ELF-1 (cell line): ENCODE data around the gene CRTAC1.

Experiments
- DNase-seq: peaks from one replicate; pipeline ENCODE4 v3.0.0-alpha.2; 2016; ENCODE audit warnings: low read depth, low spot score

Gene CRTAC1

GRCh38 chr10:97898429-97898828 is 132.0 kb downstream of the CRTAC1 start:
- no peak for DNase-seq

- no peak for DNase-seq
Measured at GRCh38 chr10:97896756-97897358, 133.6 kb downstream of the CRTAC1 start.

- no peak for DNase-seq
Measured at GRCh38 chr10:97895915-97896314, 134.5 kb downstream of the CRTAC1 start.

GRCh38 chr10:97895084-97895483 is 135.3 kb downstream of the CRTAC1 start:
- DNase-seq = no peak

GRCh38 chr10:97894092-97894491 is 136.3 kb downstream of the CRTAC1 start:
- DNase-seq = no peak

GRCh38 chr10:97892939-97893338 is 137.5 kb downstream of the CRTAC1 start:
- no peak for DNase-seq

GRCh38 chr10:97892506-97892905 is 137.9 kb downstream of the CRTAC1 start:
- DNase-seq = no peak

- peak; percentile 51 for DNase-seq
Measured at GRCh38 chr10:97891497-97892167, 138.8 kb downstream of the CRTAC1 start.

- DNase-seq = peak; percentile 90
Measured at GRCh38 chr10:97889461-97890265, 140.8 kb downstream of the CRTAC1 start.

GRCh38 chr10:97888641-97889262 is 141.7 kb downstream of the CRTAC1 start:
- peak; percentile 55 for DNase-seq

GRCh38 chr10:97888134-97888533 is 142.3 kb downstream of the CRTAC1 start:
- DNase-seq = no peak

GRCh38 chr10:97887399-97887798 is 143.0 kb downstream of the CRTAC1 start:
- peak; percentile 73 for DNase-seq

- no peak for DNase-seq
Measured at GRCh38 chr10:97886286-97886685, 144.1 kb downstream of the CRTAC1 start.

GRCh38 chr10:97883092-97883485 is 147.3 kb downstream of the CRTAC1 start:
- DNase-seq = no peak

- DNase-seq = no peak
Measured at GRCh38 chr10:97882142-97883091, 148.0 kb downstream of the CRTAC1 start.

GRCh38 chr10:97880109-97880508 is 150.3 kb downstream of the CRTAC1 start:
- no peak for DNase-seq

GRCh38 chr10:97879241-97879640 is 151.2 kb downstream of the CRTAC1 start:
- no peak for DNase-seq

- no peak for DNase-seq
Measured at GRCh38 chr10:97876402-97876801, 154.0 kb downstream of the CRTAC1 start.

- no peak for DNase-seq
Measured at GRCh38 chr10:97875391-97875790, 155.0 kb downstream of the CRTAC1 start.

GRCh38 chr10:97874332-97874731 is 156.1 kb downstream of the CRTAC1 start:
- DNase-seq = no peak

GRCh38 chr10:97873569-97873968 is 156.9 kb downstream of the CRTAC1 start:
- no peak for DNase-seq
